Peyer's patch (tissue), 4 donors: Measurements from ENCODE around the gene DPF3. TPM values are rescaled to one million over a fixed set of nuclear protein-coding genes. Genes with fewer than 3 reads are reported as not detected.

ENCODE experiments used
- DNase-seq, 3 donors: peaks; one replicate each; pipeline ENCODE4 v3.0.0-alpha.2; 2017 to 2019
- H3K27ac ChIP-seq, 4 donors: fragments of 200-600 bp; sonication (generic); one replicate each; pipeline ENCODE4 v1.5.1; 2016 to 2019
- H3K27me3 ChIP-seq, 2 donors: fragments of 200-600 bp; sonication (generic); one replicate each; pipeline ENCODE4 v1.5.1; 2019
- H3K36me3 ChIP-seq, 3 donors: fragments of 200-600 bp; sonication (generic); one replicate each; pipeline ENCODE4 v1.5.1; 2016 to 2019
- H3K4me1 ChIP-seq, 4 donors: fragments of 200-600 bp; sonication (generic); one replicate each; pipeline ENCODE4 v1.5.1; 2016 to 2019
- H3K4me3 ChIP-seq, 4 donors: fragments of 200-600 bp; sonication (generic); 1 replicate in 3 of 4; 2 replicates in 1 of 4; pipeline ENCODE4 v1.5.1; 2016 to 2019; ENCODE audit warnings: mild to moderate bottlenecking in 1 of 4
- H3K9me3 ChIP-seq, 4 donors: fragments of 200-600 bp; sonication (generic); one replicate each; pipeline ENCODE4 v1.5.1; 2016 to 2019; ENCODE audit warnings: mild to moderate bottlenecking in 1 of 4
- CTCF ChIP-seq, 6 experiments: fragments of 450-650 bp in 4 of 6; fragments of 200-600 bp in 2 of 6; sonication (generic) in 1 of 6; IDR thresholded peaks; one replicate each; pipeline ENCODE4 v1.5.1; 2017 to 2019; ENCODE audit warnings: antibody characterized with exemption in 6 of 6, mild to moderate bottlenecking in 3 of 6, moderate library complexity in 1 of 6
- POLR2A ChIP-seq, 2 donors: fragments of 450-650 bp; IDR thresholded peaks; one replicate each; pipeline ENCODE4 v1.5.1; 2017; ENCODE audit warnings: antibody characterized with exemption in 2 of 2, mild to moderate bottlenecking in 2 of 2, moderate library complexity in 2 of 2
- total RNA-seq, 4 donors: library from RNA; depleted of rRNA; stranded (reverse); fragments of >200 nt; gene quantifications; one replicate each; pipeline ENCODE4 v1.1.0, GENCODE V29; 2016

Gene DPF3
- total RNA-seq, 4 donors from 2014 or later, result 10.7 to 25.6 (median 17.9) TPM

- no peak for TF ChIP-seq CTCF (IDR thresholded peaks at IDR 0.05)
- TF ChIP-seq POLR2A (IDR thresholded peaks at IDR 0.05), result no peak
- no peaks in the 10 kb centered on the region for H3K36me3 ChIP-seq
- H3K4me1 ChIP-seq, result no peaks in the 10 kb centered on the region
- H3K27ac ChIP-seq, result no peak overlapping the region
- H3K9me3 ChIP-seq, result no peaks in the 10 kb centered on the region
- H3K27me3 ChIP-seq, result no peaks in the 10 kb centered on the region
- DNase-seq, result no peak
- H3K4me3 ChIP-seq, result no peak overlapping the region
These were observed 282.4 kb downstream of the DPF3 start for GRCh38 chr14:72611506-72611905.

GRCh38 chr14:72610831-72611200, 283.1 kb downstream of the DPF3 start:
- H3K4me1 ChIP-seq, result no peaks in the 10 kb centered on the region
- DNase-seq, result no peak
- H3K27ac ChIP-seq, result no peak overlapping the region
- no peaks in the 10 kb centered on the region for H3K9me3 ChIP-seq
- no peaks in the 10 kb centered on the region for H3K36me3 ChIP-seq
- H3K4me3 ChIP-seq, result no peak overlapping the region
- TF ChIP-seq CTCF (IDR thresholded peaks at IDR 0.05), result no peak
- TF ChIP-seq POLR2A (IDR thresholded peaks at IDR 0.05), result no peak
- H3K27me3 ChIP-seq, result no peaks in the 10 kb centered on the region

GRCh38 chr14:72610096-72610830, 283.6 kb downstream of the DPF3 start:
- no peaks in the 10 kb centered on the region for H3K36me3 ChIP-seq
- H3K27ac ChIP-seq, result no peak overlapping the region
- TF ChIP-seq POLR2A (IDR thresholded peaks at IDR 0.05), result no peak
- TF ChIP-seq CTCF (IDR thresholded peaks at IDR 0.05), result no peak
- no peak overlapping the region for H3K4me3 ChIP-seq
- no peaks in the 10 kb centered on the region for H3K27me3 ChIP-seq
- no peak for DNase-seq
- no peaks in the 10 kb centered on the region for H3K4me1 ChIP-seq
- no peaks in the 10 kb centered on the region for H3K9me3 ChIP-seq

- H3K27me3 ChIP-seq, result no peaks in the 10 kb centered on the region
- H3K36me3 ChIP-seq, result no peaks in the 10 kb centered on the region
- no peak overlapping the region for H3K27ac ChIP-seq
- H3K4me1 ChIP-seq, result no peaks in the 10 kb centered on the region
- H3K9me3 ChIP-seq, result no peaks in the 10 kb centered on the region
- TF ChIP-seq CTCF (IDR thresholded peaks at IDR 0.05) (no peak), POLR2A (IDR thresholded peaks at IDR 0.05) (no peak)
- no peak for DNase-seq
- no peak overlapping the region for H3K4me3 ChIP-seq
These were observed 284.5 kb downstream of the DPF3 start for GRCh38 chr14:72609205-72609916.

- H3K9me3 ChIP-seq, result no peaks in the 10 kb centered on the region
- no peaks in the 10 kb centered on the region for H3K36me3 ChIP-seq
- no peak for DNase-seq
- TF ChIP-seq CTCF (IDR thresholded peaks at IDR 0.05), result no peak
- TF ChIP-seq POLR2A (IDR thresholded peaks at IDR 0.05), result no peak
- no peak overlapping the region for H3K27ac ChIP-seq
- H3K4me3 ChIP-seq, result no peak overlapping the region
- no peaks in the 10 kb centered on the region for H3K27me3 ChIP-seq
- no peaks in the 10 kb centered on the region for H3K4me1 ChIP-seq
These were observed 285.3 kb downstream of the DPF3 start for GRCh38 chr14:72608391-72609204.
